Fibroblast of skin of left quadriceps (primary cell): Measurements from ENCODE around the gene GLB1L3.
A peak's percentile ranks its signal among the peaks of the same experiment; 100 is the strongest.

Experiments used
- DNase-seq, 2 experiments: peaks; one replicate each; pipeline ENCODE4 v3.0.0-alpha.2; 2013; ENCODE audit warnings: low read depth in 2 of 2

Gene GLB1L3, protein sequence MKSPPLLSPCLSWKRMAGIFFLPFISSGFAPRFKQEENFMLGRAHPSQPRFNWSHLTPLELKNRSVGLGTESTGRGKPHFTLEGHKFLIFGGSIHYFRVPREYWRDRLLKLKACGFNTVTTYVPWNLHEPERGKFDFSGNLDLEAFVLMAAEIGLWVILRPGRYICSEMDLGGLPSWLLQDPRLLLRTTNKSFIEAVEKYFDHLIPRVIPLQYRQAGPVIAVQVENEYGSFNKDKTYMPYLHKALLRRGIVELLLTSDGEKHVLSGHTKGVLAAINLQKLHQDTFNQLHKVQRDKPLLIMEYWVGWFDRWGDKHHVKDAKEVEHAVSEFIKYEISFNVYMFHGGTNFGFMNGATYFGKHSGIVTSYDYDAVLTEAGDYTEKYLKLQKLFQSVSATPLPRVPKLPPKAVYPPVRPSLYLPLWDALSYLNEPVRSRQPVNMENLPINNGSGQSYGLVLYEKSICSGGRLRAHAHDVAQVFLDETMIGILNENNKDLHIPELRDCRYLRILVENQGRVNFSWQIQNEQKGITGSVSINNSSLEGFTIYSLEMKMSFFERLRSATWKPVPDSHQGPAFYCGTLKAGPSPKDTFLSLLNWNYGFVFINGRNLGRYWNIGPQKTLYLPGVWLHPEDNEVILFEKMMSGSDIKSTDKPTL

DNA sequence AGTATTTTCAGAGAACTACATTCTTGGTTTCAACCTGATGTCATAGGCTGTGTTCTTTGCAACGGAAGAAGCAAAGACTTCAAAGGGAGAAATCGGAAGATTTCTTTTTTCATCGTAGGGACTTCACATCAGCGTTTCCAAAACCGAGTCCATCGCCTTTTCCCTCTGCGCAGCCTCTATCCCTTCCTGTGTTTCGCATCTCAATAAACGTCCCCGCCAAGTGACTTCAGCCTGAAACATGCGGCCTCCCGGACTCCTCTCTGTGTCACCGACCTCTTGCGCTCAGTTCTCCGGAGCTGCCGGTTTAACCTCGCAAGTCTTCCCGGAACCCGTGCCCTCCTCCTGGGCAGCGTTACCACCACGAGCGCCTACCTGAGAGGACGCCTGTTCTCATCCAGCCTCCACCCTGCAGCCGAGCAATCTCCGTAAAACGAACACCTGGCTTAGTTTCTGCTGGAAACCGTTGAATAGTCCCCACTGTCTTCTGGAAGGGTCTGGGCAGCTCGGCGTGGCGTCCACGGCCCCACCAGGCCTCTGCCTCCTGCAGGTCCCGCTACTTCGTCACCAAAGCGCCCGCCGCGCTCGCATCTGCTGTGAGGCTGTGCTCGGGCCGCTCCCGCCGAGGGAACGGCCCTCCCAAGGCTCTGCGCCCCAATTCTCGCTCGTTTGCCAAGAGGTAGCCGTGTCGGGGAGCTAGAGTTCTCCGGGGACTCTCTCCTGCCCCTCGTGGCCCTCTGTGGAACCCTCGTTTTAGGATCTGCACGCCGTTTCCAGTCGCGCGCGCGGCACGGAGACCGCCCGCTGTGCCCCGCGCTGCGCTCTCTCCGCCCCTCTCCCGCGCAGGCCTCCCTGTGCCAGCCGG, at the start of gene GLB1L3:
TSS of gene GLB1L3 (plus strand) at position 846 of the 862 bp plus-strand sequence. CDS start 362 bp downstream, outside the sequence.
- DNase-seq, result no peak

DNA sequence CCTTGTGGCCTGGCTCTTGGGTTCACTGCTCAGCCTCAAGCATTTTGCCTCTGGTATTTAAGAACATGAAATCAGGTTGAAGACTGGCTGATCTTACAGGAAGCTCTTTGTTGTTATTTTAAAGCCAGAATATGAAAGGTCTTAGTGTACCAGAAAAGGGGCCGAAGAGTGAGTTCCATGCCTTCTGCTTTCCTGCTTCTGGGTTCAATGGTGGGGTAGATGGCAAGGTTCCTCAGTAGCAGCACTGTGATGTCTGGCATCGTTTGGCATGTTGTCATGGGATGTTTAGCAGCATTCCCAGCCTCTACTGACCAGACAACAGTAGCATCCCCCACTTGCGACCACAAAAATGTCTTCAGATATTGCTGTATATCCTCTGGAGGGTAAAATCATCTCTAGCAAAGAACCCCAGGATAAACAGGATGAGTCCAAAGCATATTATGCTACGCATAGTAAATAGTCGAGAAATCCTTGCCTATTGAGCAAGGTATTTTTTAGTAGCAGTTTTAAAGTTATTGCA, 49.3 kb upstream of the GLB1L3 start:
- DNase-seq, result no peak

DNA sequence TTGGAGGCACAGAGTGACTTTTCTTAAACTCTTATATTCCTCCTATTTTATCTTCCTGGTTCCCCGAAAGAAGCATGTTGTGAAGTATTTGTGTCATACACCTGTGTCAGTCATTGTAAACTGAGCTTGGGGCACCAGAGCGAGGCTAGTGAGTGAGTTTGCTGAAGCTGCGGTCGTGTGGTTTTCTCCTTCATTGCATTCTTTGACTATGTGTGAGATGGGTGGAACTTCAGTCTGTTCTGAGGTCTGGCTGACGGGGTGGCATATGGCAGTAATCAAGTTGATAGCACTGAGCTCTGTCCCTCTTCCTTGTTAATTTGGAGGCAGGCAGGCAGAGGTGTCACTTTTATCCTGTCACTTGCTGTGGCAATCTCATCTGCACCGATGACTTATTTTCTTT, 47.6 kb upstream of the GLB1L3 start:
- DNase-seq, result peak; percentile 36 to 47

DNA sequence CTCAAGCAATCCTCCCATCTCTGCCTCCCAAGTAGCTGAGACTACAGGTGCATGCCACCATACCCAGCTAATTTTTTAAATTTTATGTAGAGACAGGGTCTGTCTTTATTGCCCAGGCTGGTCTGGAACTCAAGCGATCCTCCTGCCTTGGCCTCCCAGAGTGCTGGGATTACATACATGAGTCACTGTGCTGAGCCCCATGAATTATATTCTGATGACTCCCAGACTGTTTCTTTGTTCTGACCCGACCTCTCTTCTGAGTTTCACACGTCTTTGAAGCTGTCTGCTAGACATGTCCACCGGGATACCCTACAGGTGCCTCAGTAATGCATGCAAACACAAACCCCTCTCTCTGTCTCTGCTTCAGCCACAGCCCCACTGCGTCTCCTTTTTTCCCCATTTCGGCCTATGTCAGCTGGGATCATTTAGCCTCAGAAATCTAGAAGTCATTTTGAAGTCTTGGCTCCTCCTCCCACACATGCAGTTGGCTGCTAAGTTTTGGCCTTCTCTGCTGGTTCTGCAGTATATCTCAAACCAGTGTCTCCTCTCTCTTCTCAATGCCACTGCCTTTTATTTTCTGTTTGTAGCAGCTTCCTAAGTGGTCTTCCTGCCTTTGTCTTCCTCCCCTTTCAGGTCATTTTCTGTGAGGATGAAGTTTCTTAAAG, 46.9 kb upstream of the GLB1L3 start:
- no peak for DNase-seq

DNA sequence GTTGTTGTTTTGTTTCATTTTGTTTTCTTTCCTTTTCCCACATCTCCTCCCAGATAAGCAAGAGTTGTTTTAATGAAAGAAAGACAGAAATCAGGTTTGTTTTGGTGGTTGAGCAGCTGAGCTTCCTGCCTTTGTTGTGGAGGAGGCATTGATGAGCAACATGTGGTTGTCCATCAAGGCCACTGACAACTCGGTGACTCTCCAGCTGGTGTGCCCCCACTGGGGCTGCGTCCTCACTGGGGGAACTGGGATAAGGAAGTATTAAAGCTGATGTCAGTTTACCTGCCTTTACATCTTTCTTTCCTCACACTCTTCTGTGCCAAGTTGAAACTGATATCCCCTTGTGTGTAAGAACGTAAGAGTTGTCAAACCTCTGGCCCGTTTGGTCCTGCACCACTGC, 45.8 kb upstream of the GLB1L3 start:
- DNase-seq, result no peak

DNA sequence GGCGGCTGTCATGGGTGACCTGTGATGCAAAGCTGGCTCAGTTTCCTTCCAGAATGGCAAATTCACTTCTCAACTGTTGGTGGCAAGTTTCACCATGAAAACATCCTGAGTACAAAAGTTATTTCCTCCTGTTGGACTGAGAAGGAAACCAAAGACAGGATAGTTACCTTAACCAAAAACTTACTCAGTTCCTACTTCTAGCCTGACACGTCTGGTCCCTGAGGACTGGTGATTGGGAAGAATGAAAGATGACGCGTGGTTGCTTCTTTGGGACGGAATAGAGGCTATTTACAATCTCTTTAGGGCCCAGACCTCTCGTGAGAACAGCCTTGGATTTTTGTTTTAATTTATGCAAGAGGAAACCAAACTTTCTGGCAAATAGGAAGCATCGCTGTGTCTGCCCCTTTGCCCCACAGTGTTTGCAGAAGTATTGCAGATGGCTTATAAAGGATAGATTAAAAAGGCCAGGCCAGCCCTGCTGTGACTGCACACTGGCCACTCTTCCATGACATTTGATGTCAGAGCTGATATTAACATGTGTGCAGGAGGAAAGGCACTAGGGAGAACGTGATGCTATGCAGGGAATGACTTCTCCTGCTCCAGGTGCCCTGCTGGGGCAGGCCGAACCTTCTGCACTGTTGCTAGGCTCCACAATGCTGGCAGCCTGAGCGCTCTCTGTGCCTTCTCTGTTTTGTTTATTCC, 44.1 kb upstream of the GLB1L3 start:
- DNase-seq, result no peak

DNA sequence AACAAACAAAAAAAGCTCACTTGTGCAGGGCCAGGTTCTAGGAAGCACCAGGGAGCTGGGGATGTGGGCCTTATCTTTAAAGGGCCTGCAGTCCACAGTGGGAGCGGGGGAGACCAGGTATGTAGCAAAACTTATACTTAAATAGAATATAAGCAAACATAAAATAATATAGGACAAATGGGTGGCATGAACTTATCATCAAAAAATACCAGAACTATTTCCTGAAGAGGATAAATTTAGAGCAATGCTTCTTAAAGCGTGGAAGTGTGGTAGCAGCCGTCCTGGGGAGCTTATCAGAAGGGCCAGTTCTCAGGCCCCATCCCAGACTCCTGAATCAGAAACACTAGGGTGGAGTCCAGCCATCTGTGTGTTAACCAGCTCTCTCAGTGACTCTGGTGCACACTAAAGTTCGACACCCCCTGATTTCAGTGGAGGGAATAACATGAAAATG, 42.4 kb upstream of the GLB1L3 start:
- no peak for DNase-seq

DNA sequence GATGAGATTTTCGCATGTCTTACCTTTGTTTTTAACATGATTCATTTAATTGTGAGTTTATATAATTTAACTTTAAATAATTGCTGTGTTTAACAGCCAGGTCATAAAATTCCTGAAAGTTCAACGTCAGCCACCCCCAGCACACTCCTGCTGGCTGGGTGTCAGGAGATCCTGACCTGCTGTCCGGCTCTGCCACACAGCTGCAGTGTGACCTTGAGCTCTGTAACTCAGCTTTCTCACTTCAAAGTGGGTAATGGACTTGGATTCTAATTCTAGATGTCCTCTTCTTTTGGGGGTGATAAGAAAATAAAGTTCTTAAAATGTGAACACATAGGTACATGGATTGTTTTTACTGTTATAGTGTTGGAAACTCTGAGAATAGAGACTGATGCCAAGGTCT, 40.8 kb upstream of the GLB1L3 start:
- no peak for DNase-seq

DNA sequence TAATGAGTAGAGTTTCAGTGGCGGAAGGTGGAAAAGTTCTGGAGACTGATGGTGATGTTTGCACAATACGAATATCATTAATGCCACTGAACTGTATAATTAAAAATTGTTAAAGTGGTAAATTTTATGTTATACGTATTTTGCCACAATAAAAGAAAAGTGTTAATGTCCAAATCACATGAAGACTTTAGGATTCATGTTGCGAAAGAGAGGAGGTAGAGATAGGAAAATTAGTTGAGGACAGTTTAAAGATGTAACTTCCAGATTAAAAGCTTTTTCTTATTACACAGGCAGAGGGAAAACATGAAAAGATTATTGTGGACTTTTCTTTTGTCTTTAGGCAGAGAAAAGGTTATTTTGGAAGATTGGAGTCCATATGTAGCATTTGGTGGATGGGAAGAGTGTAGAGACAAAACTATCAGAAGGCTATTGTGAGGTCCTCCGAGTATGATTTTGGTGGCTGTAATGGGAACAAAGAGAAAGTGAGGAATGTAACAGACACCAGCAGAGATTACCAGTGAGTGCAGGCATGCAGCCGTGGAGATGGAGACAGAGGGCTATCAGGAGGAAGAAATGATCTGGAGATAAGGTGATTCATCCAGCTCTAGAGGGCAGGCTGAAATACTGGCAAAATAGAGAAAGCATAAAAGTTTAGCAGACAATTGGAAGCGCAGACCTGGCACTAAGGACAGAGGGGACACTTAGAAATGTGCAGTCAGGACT, 39.2 kb upstream of the GLB1L3 start:
- no peak for DNase-seq

DNA sequence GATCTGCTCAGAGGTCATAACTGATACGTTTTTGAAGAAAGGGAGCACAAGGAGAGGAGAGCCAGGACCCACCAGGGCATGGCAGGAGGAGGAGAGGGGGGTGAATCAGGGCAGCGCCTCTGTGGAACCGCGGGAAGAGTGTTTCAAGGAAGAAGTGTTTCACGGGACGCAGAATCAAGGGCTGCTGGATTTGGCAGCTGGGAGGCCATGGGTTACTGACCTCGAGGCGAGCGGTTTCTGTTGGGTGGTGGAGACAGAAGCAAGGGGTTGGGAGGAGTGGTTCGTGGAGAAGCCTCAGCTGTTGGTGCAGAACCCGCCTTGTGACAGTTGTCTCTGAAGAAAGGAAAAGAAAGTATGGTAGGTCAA, 38.6 kb upstream of the GLB1L3 start:
- no peak for DNase-seq

DNA sequence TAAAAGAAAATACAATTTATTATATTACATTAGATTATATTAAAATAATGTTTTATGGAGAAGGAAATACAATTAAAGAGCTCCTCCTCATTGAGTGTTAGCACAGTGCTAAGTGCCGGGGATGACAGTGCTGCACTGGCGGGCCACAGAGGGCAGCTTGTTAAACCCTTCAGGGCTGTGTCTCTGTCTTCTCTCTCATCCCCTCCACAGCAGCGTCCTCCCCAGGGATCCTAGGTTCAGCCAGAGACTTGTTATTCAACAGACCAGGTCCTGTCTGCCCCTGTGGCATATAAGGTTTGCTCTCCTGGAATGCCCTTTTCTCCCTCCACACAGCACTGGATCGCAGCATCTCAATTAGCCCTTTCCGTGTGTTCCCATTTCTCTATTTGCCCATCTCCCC, 37.2 kb upstream of the GLB1L3 start:
- DNase-seq, result no peak

DNA sequence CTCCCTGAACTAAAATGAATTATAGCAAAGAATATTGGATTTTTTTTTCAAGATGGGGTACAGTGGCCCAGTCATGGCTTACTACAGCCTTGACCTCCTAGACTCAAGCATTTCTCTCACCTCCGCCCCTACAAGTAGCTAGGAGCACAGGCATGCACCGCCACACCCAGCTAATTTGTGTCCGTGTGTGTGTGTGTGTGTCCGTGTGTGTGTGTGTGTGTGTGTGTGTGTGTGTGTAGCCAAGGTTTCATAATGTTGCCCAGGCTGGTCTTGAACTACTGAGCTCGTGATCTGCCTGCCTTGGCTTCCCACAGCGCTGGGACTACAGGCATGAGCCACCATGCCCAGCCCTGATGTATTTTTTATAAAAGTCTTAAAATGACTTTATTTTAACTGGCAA, 35.6 kb upstream of the GLB1L3 start:
- DNase-seq, result no peak

DNA sequence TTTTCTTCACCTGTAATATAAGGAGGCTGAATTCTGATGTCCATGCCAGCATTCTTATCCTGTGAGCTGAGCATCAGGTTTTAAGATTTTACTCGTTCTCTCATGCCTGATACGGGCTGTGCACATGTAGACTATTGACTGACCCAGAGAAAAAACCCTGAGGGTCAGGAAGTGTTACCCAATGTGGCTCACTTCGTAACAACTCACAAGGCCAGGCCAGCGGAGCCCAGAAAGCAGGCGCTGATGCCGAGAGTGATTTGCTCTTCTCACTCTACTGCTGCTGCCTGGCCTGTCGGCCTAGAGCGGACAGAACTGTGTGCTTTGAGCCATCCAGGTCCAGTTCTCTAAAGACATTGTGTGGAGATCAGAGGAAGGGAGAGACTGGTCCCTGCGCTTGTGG, 33.8 kb upstream of the GLB1L3 start:
- no peak for DNase-seq

DNA sequence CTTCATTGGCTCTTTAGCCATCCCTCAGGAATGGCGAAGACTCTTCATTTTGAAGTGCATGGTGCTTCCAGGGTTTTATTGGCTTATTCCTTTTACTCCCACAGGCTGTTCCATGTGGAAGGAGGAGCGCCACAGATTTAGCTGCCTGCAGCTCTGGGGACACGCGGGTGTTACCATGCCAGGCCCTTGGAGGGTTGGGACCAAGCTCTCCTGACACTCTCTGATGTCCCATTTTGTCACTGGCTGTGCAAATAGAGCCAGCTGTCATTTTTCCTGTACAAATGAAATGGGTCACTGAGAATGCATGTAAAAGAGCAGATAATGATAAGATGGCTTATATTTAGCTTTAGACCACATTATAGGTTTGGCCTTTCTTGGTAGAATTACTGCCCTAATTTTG, 32.3 kb upstream of the GLB1L3 start:
- no peak for DNase-seq

DNA sequence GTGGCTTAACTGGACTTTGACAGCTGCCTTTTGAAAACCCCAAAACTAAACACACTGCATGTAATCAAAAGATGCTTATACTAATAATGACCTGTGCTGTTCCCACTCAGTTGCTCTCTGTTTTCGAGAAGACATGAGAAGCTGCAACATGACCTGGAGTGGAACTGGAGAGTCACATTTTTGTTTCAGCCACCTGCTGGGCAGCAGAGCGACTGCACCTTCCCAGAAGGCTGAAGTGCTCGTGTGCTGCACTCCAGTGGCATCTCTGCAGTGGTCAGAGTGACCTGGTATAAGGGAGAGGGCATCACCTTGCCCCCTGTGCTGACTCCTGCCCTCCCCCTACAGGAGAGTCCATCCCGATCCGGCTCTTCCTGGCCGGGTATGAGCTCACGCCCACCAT, 31.6 kb upstream of the GLB1L3 start:
- DNase-seq, result no peak

DNA sequence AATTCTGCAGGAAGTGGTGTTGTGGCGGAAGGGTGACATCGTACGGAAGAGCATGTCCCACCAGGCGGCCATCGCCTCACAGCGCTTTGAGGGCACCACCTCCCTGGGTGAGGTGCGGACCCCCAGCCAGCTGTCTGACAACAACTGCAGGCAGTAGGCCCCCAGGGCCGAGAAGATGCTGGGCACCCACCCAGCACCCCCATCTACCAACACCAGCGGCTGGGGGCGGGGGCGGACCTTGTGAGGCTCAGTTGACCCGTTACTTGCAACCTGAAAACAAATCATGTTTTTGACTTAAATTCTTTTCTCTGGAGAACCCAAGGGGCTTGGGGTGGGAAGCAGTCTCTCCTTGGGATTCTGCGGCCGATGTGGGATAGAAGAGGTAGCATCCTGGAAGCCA, 30.7 kb upstream of the GLB1L3 start:
- no peak for DNase-seq

DNA sequence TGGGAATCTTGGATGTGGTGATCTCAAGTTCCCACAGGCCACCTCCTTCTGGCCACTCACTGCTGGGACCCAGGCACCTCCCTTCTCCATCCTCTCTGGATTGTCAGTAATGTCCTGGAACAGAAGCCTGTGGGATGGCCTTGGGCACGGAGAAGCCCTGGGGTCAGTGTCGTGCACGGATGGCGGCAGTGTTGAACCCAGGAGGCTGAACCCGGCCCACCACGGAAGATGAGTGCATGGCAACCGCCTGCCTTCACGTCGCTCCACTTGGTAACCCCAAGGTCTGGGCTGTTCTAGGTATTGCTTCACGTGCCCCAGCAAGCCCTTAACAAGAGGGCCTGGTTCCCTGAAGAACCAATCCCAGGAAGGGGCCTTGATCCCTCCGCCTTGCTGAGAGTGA, 30.1 kb upstream of the GLB1L3 start:
- DNase-seq, result no peak

DNA sequence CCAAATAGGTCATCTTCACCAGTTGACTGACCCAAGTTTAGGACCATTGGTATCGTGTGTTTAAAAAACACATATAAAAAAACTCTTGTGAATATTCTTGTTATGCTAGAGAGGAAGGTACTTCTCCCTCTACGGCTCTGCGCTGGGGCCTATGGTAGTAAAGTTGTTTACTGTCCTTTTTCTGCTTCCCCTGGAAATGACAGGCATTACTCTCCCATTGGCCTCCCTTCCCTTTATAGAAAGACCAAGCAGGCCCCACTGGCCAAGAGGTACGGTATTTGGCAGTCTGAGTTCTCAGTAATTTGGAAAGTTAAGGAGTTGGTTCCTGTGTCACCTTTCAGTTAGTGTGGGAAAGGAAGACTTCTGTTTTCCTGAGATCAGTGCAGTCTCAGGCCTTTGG, 29.5 kb upstream of the GLB1L3 start:
- no peak for DNase-seq

DNA sequence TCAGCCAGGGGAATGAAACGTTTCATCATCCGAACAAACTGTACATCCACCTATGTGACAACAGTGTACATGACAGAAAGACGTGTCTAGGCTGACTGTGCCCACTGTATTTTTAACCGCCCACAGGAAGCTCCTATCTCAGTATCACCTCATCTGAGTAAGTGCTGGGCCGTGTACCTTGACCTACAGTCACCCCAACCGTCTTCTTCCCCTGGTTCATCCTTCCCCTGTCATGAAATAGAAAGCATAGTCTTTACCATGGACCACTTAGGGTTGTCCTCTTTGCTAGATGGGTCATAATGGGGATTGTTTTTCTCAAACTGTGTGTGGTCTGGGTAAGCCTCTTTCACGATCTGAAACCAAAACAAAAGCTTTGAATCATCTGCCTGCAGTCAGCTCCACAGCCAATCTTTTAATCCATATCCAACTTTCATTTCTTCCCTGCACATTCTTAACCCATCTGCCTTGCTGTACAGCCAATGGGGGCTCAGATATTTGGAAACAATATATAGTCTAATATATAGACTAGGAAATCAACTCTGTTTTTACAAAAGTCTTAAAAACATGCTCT, 27.2 kb upstream of the GLB1L3 start:
- no peak for DNase-seq

DNA sequence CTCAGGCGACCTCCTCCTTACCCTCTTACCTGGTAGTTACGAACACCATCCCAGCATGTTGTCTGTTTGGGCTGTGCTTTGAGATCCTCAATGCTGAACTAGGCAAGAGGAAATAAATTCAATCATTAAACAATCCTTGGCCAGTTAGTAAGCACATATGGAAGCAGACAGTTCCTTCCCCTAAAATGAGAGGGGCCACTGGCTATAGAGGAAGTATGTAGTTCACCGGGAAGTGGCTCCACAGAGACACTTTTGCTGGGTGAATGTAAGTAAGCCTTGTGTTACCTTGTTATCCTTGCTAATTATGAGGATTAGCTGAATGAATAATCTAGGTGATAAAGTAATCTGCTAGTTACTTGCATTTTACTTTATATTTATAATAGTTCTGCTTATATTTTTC, 25.9 kb upstream of the GLB1L3 start:
- DNase-seq, result no peak
